Muscle of leg (tissue), 11 donors: Measurements from ENCODE around the gene ZNF804A. TPM values are rescaled to one million over a fixed set of nuclear protein-coding genes. Genes with fewer than 3 reads are reported as not detected.
"Not testable (repeated sequence)": the region's sequence is repeated elsewhere in the genome, so short reads cannot be mapped to it uniquely, and the experiment has no call there.

Source experiments
- DNase-seq: peaks from one replicate; pipeline ENCODE4 v3.0.0; 2013
- H3K27ac ChIP-seq: one replicate; pipeline ENCODE4 v1.5.1; 2013; ENCODE audit warnings: mild to moderate bottlenecking, low read length, control low read depth
- H3K27me3 ChIP-seq: one replicate; pipeline ENCODE4 v1.6.1; 2013; ENCODE audit warnings: low read length; ENCODE audit not compliant: control insufficient read depth, insufficient read depth
- H3K36me3 ChIP-seq: one replicate; pipeline ENCODE4 v1.6.1; 2013; ENCODE audit warnings: low read length; ENCODE audit not compliant: control insufficient read depth, insufficient read depth
- H3K4me1 ChIP-seq: one replicate; pipeline ENCODE4 v1.6.1; 2013; ENCODE audit warnings: low read length; ENCODE audit not compliant: control insufficient read depth, insufficient read depth
- H3K4me3 ChIP-seq: one replicate; pipeline ENCODE4 v1.5.1; 2013; ENCODE audit warnings: low read length, control low read depth
- H3K9me3 ChIP-seq: replicated peaks from 2 replicates; pipeline ENCODE4 v1.6.1; 2013; ENCODE audit warnings: low read depth, low read length; ENCODE audit not compliant: control insufficient read depth
- WGBS: methylation state at CpG from one replicate; pipeline ENCODE4 v1.1.5; 2013; ENCODE audit warnings: missing lambda C conversion rate; ENCODE audit not compliant: insufficient coverage; 5-methylcytosine and 5-hydroxymethylcytosine counted together
- polyA plus RNA-seq, 8 donors: library from polyadenylated mRNA; unstranded; fragments of 120-200 nt; gene quantifications; one replicate each; pipeline versions ENCODE4 v1.2.1 to v1.2.3, GENCODE V29; 2013; ENCODE audit warnings: inconsistent platforms in 1 of 8, low replicate concordance in 1 of 8; ENCODE audit not compliant: insufficient read length in 8 of 8, insufficient read depth in 1 of 8
- total RNA-seq: library from RNA; stranded (reverse); fragments of 120-200 nt; gene quantifications from one replicate; pipeline ENCODE4 v1.2.4, GENCODE V29; 2013

Gene ZNF804A
- total and polyA plus RNA-seq, 9 donors: 0.09 to 0.51 (median 0.34) TPM

GRCh38 chr2:184756161-184756560 lies 157.8 kb downstream of the ZNF804A start:
- H3K9me3 ChIP-seq: no peaks in the 10 kb centered on the region
- H3K27me3 ChIP-seq: no peaks in the 10 kb centered on the region
- whole genome bisulfite sequencing: no CpG with 5 or more reads among the region's 1 CpG
- H3K4me3 ChIP-seq: no peak overlapping the region
- no peaks in the 10 kb centered on the region for H3K4me1 ChIP-seq
- H3K27ac ChIP-seq: no peak overlapping the region
- no peak for DNase-seq
- no peaks in the 10 kb centered on the region for H3K36me3 ChIP-seq

- Histone ChIP-seq H3K27ac (no peak overlapping the region), H3K9me3 (no peaks in the 10 kb centered on the region), H3K36me3 (no peaks in the 10 kb centered on the region), H3K27me3 (no peaks in the 10 kb centered on the region), H3K4me1 (no peaks in the 10 kb centered on the region), H3K4me3 (no peak overlapping the region)
- WGBS: no CpG with 5 or more reads among the region's 2 CpGs
- DNase-seq: no peak
These were observed 158.6 kb downstream of the ZNF804A start for GRCh38 chr2:184756885-184757284.

GRCh38 chr2:184759557-184760255 lies 161.4 kb downstream of the ZNF804A start:
- H3K27ac ChIP-seq, DNase-seq, H3K36me3 ChIP-seq, H3K4me1 ChIP-seq, H3K27me3 ChIP-seq, H3K4me3 ChIP-seq, H3K9me3 ChIP-seq: not testable (repeated sequence)
- 97% methylated on average over 5 of the region's 6 CpGs for WGBS

DNA sequence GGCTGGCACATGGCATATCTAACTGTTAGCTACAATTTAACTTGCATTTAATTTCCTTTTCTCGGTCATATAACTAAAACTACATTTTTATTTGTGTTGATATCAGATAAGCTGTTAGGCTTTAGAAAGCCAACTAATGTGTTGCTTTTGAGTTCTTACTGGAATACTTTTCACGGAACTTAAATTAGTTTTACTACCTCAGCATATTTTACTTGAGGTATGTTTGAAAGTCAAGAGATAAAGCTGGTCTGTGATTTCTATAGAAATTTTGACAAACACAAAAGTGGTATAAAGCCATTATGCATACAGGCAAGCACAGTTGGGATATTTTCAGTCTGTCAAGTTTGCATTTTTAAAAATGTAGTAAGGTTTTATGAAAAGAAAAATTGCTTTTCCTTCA lies 162.6 kb downstream of the ZNF804A start:
- no peak for DNase-seq
- Histone ChIP-seq H3K9me3 (no peaks in the 10 kb centered on the region), H3K36me3 (no peaks in the 10 kb centered on the region), H3K4me1 (no peaks in the 10 kb centered on the region), H3K27ac (no peak overlapping the region), H3K27me3 (no peaks in the 10 kb centered on the region), H3K4me3 (no peak overlapping the region)
- no CpG with 5 or more reads among the region's 2 CpGs for WGBS

GRCh38 chr2:184765112-184765895 lies 167.0 kb downstream of the ZNF804A start:
- WGBS: 93% methylated on average over 2 of the region's 10 CpGs
- no peaks in the 10 kb centered on the region for H3K27me3 ChIP-seq
- no peaks in the 10 kb centered on the region for H3K36me3 ChIP-seq
- no peak overlapping the region for H3K4me3 ChIP-seq
- no peak for DNase-seq
- H3K4me1 ChIP-seq: no peaks in the 10 kb centered on the region
- H3K9me3 ChIP-seq: no peaks in the 10 kb centered on the region
- H3K27ac ChIP-seq: no peak overlapping the region

DNA sequence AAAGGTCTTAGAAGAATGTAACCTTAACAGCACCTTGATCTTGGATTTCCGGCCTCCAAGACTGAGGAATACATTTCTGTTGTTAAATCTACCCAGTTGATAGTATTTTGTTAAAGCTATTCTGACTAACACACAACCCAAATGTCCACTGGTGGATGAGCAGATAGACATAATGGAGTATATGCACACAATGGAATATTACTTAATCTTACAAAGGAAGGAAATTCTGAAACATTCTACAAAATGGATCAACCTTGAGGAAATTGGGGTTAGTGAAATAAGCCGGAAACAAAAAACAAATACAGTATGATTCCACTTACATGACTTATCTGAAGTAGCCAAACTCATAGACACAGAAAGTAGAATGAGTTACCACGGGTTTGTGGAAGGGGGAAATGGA lies 168.7 kb downstream of the ZNF804A start:
- DNase-seq: no peak
- H3K4me3 ChIP-seq: no peak overlapping the region
- no CpG with 5 or more reads among the region's 3 CpGs for WGBS

GRCh38 chr2:184769023-184769422 lies 170.7 kb downstream of the ZNF804A start:
- H3K27me3 ChIP-seq: no peaks in the 10 kb centered on the region
- H3K36me3 ChIP-seq: no peaks in the 10 kb centered on the region
- no peak overlapping the region for H3K4me3 ChIP-seq
- no peaks in the 10 kb centered on the region for H3K4me1 ChIP-seq
- no peak overlapping the region for H3K27ac ChIP-seq
- no peaks in the 10 kb centered on the region for H3K9me3 ChIP-seq
- no CpG with 5 or more reads among the region's 2 CpGs for WGBS
- DNase-seq: peak; percentile 11

More for the DNA sequence above, 168.7 kb downstream of the ZNF804A start:
- Histone ChIP-seq H3K4me1 (no peaks in the 10 kb centered on the region), H3K27me3 (no peaks in the 10 kb centered on the region), H3K36me3 (no peaks in the 10 kb centered on the region), H3K27ac (no peak overlapping the region), H3K9me3 (no peaks in the 10 kb centered on the region)

DNA sequence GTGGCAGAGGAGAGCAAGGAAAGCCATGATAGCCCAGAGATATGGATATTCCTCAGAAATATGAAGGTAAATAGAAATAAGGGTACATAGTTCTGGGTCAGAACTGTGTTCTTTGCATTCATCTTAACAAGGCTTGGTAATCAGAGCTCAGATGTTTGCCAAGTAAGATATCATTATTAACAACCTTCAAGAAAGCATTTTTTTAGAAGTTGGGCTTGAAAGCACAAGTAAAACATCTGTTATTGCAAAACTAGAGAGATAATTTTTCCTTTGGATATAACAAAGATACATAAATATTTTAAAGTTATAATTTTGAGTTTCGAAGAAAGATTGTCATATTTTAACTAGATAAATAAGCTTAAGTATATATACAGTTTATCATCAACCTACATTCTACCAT lies 171.4 kb downstream of the ZNF804A start:
- H3K4me3 ChIP-seq: no peak overlapping the region
- no peak for DNase-seq
- H3K27me3 ChIP-seq: no peaks in the 10 kb centered on the region
- no peaks in the 10 kb centered on the region for H3K36me3 ChIP-seq
- no peak overlapping the region for H3K27ac ChIP-seq
- H3K4me1 ChIP-seq: no peaks in the 10 kb centered on the region
- no peaks in the 10 kb centered on the region for H3K9me3 ChIP-seq
- no CpG with 5 or more reads among the region's 1 CpG for WGBS

DNA sequence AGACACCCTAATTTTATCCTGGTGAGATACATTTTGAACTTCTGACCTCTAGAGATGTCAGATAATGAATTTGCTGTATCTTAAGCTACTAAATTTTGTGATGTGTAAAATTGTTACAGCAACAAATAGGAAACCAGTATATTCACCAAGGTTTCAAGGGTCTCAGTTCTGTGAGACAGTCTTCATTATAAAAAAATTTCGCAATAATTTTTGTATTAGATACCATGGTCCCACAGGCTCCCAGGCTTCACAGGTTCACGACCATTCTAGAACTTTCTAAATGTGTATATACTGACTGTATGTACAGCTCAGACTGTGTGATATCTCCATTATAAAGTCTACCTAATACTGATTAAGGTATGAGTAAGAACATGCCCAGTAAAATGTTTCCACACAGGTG lies 181.4 kb downstream of the ZNF804A start:
- no CpG with 5 or more reads among the region's 2 CpGs for WGBS
- DNase-seq: no peak
- Histone ChIP-seq H3K36me3 (no peaks in the 10 kb centered on the region), H3K27ac (no peak overlapping the region), H3K4me1 (no peaks in the 10 kb centered on the region), H3K9me3 (no peaks in the 10 kb centered on the region), H3K27me3 (no peaks in the 10 kb centered on the region), H3K4me3 (no peak overlapping the region)

GRCh38 chr2:184780384-184780783 lies 182.1 kb downstream of the ZNF804A start:
- no CpG with 5 or more reads among the region's 1 CpG for WGBS
- H3K4me3 ChIP-seq: no peak overlapping the region
- H3K36me3 ChIP-seq: no peaks in the 10 kb centered on the region
- no peaks in the 10 kb centered on the region for H3K9me3 ChIP-seq
- H3K27ac ChIP-seq: no peak overlapping the region
- no peaks in the 10 kb centered on the region for H3K27me3 ChIP-seq
- no peaks in the 10 kb centered on the region for H3K4me1 ChIP-seq
- no peak for DNase-seq
